ENCODE measurements around the gene ZBTB21.

The ZBTB21 gene

DNA sequence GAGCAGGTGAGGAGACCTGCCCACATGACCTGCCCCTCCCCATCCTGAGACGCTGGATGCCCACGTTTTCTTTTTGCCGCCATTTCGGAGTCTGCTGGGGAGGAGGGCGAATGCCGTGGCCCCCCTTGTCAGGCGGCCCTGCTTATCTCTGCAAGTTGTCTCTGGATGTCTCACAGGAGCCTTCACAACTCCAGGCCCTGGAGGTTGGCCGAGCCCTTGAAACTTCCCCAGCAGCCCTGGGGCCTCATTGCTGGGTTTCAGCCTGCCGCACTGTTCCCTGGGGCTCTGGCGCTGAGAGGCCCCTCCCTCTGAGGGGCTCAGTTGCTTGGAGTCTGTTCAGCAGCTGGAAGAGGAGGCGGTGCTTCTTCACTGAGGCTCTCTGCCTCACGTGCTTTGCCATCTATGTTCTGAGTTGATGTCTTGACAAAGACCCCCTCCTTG, 29.8 kb upstream of the ZBTB21 start:
- DNase-seq = no peak

DNA sequence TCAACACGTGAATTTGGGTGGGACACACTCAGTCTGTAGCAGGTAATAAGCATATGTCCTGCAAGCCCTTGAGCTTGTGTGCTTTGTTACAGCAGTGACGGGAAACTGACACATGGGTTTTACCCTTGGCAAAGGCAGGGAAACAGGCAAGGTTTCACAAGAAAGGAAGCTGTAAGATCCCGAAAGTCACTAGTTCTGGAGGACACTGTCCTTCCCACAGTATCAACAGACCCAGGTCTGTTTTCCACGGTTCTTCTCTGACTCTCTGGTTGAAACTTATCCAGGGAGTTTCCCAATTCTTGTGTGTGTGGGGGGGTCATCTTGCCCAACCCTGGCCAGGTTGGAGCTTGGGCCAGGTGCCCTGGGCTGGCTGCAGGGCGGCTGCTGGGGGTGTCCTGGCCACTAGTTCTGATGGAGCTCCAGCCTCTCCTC, 29.3 kb upstream of the ZBTB21 start:
- DNase-seq = peak in 1 of 14 donors; percentile 41

DNA sequence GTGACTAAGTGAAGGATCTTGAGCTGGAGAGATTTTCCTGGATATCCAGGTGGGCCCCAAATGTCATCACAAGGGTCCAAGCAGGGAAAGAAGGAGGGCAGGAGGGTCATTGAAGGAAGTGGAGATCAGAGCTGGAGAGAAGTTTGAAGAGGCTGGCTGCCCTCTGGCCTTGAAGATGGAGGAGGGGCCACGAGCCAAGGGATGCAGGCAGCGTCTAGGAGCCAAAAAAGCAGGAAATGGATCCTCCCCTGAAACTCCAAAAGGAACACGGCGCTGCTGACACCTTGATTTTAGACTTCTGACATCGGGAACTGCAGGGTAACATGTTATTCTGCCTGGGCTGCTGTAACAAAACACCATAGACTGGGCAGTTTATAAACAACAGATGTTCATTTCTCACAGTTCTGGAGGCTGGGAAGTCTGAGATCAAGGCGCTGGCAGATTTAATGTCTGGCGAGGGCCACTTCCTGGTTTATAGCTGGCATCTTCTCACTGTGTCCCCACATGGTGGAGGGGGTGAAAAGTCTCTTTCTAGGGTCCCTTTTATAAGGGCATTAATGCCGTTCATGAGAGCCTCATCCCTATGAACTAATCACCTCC, 28.8 kb upstream of the ZBTB21 start:
- DNase-seq = no peak

DNA sequence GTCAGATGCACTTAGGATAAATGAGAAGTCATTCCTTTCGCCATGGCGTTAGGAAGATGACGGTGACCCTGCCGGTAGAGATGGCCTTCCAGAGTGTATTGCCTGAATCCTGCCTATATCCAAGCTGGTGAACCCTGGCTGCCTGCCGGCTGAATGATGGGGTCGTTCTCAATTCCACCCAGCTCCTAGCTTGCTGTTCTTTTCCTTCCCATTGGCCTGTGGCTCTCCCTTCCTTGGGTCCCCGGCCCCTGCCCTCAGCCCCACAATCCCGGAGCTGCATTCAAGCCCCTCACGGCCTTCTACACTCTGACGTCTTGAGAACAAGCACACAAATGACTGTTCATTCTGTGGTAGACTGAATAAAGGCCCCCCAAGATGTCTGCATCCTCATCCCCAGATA, 28.2 kb upstream of the ZBTB21 start:
- no peak for DNase-seq

DNA sequence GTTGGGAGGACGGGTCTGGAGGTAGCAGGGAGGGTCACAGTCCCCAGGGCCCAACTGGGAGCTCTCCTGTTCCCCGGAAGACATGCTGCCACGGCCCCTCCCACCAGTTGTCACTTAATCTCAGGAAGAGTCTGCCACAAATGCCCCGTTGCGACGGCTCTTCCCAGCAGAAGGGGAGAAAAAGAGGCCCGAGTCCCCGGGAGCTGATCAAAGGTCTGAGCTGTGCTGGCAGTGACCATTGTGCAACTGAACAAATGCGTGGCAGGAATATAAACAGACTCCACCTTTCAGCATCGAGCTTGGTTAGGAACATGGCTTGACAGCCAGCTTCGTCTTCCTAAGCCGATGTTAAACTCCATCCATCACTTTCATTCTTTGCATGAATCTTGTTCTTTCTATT, 27.8 kb upstream of the ZBTB21 start:
- peak in 1 of 14 donors; percentile 15 for DNase-seq

DNA sequence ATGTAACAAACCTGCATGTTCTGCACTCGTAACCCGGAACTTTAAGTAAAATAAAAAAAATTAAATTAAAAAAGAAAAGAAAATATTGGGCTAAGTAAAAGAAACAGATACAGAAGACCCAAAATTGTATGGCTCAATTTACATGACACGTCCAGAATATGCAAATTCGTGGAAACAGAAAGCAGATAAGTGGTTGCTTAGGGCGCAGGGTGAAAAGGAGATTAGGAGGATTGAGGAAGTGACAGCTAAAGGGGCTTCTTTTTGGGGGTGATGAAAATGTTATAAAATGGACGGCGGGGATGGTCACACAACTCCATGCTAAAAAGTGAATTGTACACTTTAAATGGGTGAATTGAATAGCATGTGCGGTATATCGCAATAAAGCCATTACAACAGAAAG, 27.4 kb upstream of the ZBTB21 start:
- no peak for DNase-seq

DNA sequence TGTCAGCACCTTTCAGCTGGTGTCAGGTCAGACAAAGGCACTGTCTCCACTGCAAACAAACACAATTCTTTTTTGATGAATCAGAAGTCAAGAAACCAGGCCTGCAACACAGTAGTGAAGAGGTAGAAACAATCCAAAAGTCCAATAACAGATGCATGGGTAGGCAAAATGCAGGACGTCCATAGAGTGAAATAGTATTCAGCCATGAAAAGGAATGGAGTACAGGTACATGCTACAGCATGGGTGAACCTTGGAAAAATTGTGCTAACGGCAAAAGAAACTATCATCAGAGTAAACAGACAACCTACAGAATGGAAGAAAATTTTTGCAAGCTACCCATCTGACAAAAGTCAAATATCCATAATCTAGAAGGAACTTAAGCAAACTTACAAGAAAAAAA, 26.2 kb upstream of the ZBTB21 start:
- DNase-seq = no peak

DNA sequence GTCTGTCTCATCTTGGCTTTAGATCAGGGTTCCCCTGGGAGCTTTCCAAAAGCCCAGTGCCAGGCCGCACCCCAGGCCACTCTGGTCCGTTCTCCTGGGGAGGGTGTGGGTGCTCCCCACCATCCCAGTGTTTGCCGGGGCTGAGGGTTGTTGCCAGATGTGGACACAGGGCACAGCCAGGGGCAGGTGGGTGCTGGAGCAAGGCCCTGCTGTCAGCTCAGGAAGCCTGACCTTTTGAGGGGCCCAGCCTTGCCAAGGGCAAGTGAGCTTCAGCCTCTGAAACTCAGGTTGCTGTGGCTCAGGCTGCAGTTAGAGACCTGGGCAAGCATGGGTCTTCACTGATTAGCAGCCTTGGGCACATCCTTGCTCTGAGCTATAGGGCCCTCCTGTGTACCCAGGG, 22.8 kb upstream of the ZBTB21 start:
- DNase-seq = no peak

DNA sequence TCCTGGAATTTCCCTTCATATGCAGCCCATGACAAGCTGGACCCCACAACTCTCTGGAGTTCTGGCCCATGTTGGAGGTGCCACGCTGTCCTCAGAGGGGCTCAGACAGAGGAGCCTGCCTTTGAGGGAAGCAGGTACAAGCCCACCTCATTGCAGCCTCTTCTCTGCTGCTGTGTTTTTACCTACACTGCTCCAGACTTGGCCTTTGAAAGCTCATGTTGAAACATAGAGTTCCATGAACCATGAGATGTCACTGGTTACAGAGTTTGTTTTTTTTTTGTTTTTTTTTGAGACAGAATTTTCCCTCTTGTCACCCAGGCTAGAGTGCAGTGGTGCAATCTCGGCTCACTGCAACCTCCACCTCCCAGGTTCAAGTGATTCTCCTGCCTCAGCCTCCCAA, 22.1 kb upstream of the ZBTB21 start:
- DNase-seq = no peak

DNA sequence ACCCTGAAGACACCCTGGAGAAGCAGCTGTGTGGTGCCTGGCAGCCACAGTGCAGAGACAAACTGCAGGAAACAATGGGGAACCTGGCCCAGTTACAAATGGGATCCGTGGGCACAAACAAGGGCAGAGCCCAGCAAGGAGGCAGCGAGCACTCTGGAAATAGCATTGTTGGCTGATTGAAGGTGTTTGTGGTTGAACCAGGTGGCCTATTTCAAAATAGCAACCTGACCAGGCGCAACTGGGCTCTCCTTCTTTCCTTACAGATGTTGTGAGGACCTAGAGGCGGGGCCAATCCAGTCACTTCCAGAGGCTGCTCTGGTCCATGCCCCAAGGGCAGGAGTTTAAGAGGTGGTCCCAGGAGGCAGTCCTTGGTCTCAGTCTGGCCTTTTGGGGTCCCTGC, 21.7 kb upstream of the ZBTB21 start:
- no peak for DNase-seq

DNA sequence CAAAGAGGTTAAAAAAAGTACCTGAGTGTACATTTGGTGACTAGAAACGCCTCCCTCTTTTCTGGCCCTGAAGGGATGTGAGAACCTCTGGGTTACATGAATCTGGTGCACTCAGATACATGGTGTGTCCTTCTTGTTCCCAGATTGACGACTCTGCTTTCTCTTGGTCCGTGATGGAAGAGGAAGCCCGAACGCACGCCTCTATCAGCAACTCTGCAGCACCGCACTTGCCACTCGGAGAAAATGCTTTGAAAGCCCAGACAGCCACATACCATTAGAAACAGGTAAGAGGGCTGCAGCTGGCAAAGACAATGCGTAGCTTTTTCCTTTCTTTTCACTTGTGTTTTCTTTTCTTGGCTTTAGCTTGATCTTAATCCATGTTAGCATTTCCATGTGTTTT, 21.1 kb upstream of the ZBTB21 start:
- DNase-seq = no peak

DNA sequence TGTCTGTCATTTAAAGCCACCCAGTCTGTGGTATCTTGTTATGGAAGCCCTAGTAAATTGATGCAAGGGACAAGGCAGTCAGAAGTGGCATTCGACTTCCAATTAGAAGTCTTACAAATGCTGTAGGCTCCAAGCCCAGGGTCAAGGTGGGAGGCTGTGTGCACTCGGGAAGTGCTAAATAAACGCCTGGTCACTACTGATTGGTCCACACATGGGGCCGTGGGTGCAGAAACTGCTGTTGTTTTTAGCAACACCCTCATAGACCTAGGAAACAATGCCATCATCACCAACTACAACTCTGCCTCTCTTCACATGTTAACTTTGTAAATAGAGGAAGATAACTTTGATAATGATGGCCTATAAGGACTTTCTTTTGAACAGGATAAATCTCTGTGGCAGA, 20.2 kb upstream of the ZBTB21 start:
- no peak for DNase-seq

DNA sequence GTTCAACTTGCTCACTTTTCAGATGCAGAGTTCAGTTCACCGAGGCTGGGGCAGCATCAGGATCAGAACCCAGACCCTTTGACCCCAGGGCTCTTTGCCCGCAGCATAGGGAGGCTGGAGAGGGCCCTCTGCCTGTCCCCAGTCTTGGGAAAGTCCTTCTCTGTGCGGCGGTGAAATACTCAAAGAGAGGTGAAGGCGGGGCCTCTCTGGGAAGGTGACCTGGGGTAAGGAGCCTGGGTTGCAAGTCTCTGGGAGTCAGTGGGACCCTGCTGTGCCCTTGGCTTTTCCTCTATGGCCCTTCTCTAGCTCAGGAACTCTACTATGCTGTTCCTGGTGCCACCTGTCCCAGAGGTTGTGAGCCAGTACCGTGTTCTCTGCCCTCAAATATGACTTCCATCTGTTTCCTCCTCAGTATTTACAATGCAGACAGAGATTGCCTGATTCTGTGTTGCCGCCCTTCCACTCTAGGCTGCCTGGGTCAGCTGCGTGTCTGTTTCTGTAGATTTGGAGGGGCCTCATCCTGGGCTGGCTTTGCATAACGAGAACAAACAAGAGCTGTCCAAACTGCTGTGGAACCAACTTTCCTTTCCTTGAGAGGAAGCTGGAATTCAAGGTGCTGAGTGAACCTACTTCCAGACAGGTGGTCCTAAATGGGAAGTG, 18.7 kb upstream of the ZBTB21 start:
- no peak for DNase-seq

DNA sequence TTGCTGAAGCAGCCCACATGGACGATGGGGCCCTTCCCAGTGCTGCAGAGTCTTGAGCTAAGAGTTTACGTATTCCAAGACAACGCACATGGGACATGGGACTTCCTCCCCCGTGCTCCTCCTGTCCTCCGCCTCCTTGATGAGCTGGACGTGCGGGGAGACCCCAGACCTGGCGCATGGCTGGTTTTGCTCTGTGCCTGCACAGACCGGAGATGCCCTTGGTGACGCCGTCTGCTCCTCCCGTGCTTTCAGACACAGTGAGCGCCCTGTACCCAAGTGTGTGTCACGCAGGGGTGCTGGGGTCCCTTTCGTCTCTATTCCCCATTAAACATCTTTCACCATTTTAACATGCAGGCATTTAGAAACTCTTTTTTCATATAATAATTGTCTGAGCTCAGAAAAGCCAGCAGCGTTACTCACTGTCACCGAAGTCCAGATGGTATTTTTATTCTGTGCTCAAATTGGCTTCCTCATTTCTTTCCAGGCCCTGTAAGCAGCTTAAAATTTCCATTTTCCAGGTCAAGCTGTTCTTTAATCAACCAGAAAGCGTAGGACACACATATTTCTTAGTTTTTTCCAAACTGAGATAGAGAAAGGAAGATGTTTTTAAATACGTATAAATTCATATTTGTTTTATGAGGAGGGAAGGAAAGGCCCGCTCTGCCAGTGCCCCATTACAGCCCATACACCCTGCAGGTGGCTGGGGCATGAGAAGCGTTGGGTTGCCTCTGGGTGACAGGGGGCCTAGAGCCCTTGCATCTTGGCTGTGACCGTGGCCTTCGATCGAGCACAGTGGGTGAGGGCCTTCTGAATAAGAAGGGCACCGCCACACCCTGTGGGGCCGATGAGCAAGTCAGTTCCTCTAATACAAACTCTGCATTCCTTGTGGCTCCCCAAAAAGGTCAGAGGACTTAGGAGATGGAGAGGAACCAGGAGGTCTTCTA, 17.9 kb upstream of the ZBTB21 start:
- DNase-seq = peak in 1 of 14 donors; percentile 23

DNA sequence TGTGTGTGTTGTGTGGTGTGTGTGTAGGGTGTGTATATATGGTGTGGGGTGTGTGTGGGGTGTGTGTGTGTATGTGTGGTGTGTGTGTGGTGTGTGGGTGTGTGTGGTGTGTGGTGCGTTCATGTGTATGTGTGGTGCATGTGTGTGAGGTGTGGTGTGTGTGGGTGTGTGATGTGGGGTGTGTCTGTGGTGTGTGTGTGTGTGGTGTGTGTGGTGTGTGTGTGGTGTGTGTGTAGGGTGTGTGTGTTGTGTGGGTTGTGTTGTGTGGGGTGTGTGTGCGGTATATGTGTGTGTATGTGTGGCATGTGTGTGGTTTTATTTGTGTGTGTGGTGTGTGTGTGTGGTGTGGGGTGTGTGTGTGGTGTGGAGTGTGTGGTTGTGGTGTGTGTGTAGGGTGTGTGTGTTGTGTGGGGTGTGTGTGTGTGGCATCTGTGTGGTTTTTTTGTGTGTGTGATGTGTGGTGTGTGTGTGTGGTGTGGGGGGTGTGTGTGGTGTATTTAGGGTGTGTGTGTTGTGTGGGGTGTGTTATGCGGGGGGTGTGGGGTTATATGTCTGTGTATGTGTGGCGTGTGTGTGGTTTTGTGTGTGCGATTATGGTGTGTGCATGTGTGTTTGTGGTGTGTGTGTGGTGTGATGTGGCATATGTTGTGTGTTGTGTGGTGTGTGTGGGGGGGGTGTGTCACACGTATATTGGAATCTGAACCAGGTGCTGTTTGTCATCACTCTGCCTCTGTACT, 17.1 kb upstream of the ZBTB21 start:
- no peak for DNase-seq

DNA sequence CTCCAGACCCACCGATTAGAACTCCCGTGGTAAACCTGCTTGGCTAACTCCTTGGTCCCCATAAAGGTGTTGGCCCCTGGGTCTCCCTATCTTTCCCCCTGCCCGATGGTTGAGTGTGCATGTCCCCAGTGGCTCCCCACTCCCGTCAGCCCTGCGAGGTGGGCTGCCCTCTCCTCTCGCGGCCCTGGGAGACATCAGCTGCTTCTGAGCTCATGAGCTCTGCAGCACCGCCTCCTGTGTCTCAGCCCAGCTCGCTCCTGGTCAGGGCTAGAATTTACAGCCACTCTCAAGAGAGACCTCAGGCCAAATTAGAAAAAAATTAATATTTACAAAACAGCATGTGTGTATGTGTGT, 15.9 kb upstream of the ZBTB21 start:
- no peak for DNase-seq

DNA sequence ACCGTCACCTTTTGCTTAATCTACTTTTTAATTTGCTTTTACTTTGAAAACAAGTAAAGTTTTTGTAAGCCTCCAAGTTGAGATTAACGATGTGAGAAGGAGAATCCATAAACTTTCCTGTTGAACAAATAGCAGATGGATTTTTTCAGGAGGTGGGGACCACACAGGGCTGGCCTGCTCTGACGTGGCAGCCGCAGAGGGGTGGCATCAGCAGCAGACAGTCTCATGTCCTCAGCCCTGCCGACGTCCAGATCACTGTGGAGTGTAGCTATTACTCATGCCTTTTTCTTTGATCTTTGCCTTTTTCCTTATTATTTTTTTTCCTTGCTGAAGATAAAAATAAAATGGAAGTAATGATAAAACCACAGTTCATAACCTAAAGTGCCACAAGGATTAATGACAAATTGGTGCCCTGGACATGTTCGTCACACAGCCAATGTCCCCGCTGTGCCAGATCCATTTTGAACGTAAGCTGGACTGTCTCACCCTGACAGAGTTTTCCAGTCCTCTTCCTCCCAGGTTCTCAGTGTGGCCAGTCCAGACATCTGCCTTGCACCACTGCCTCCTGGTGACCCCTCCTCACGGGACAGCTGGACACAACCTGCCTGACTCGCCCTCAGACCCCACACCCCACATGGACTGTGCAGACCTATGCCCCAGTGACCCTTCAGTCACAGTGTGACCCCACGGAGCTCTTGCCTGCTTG, 15.4 kb upstream of the ZBTB21 start:
- no peak for DNase-seq

DNA sequence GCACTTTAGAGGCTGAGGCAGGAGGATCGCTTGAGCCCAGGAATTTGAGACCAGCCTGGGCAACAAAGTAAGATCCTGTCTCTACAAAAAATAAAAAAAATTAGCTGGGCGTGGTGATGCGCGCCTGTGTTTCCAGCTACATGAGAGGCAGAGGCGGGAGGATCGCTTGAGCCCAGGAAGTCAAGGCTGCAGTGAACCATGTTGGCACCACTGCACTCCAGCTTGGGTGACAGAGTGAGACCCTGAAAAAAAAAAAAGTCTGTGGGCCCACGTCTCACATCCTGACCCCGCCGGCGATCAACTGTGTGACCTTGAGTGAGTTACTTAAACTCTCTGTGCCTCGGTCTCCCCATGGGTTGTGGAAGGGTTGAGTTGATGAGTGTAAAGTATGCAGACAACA, 12.7 kb upstream of the ZBTB21 start:
- DNase-seq = no peak

DNA sequence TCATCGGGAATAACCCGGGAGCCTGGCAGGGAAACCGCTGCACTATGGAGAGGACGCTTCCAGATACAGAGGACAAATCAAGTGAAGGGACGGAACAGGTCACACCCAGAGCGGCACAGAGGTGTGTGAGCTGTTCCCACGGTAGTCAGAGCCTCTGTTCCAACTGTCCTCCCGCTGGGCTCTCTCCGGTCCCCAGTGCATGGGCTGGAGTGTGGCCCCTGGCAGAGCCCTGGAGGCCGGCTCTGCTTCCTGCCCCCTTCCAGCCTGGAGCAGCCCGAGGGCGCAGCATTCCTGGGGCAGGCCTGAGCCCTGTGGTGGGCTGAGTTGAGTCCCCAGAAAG, 11.9 kb upstream of the ZBTB21 start:
- no peak for DNase-seq

DNA sequence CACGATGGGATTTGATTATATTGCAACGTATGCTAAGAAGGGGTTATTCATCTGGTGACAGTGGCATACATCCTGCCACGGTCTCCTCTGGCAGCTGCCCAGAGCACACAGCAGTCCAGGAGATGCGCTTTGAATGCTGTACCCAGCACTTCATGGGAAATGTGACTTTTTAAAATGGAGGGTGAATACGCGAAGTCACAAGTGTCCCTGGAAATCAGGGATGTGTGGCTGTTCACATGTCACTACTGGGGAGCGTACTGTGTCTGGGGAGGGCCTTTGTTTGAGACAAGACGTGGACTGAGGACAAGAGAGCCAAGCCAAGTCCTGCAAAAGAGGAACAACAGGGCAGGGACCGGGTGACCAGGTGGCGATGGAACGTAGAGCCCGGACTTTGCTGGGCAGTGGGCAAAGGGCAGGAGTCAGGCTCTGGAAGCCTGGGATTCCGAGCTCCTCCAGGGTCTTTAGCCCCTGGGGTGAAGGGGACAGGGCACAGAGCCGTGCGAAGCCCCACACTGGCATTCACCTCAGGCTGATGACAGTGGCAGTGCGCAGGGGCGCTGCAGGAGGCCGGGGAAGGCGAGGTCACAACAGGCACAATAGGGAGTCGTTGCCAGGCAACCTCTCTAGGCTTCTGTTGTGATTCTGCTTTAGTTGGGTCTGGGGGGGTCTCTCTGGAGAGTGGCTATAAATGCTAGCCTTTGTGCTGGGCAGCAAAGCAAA, 11.4 kb upstream of the ZBTB21 start:
- peak in 5 of 14 donors; percentile 8 to 42 (median 26) for DNase-seq

DNA sequence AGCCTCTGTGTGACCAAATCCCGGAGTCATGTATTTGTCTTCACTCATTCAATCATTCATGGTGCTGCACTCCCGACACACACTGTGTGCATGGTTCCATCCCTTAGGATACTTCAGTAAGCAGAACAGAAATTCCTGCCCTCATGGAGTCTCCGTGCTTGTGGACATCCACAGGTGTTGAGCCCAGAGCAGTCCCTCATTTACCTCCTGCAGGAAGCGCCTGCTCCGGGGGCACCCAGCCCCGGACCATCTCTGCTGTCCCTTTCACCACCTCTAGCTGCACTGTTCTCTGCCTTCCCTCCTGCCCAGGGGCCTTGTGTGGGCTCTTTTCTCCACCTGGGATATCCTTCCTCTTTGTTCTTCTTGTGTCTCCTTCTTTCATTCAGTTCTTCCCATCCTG, 9.5 kb upstream of the ZBTB21 start:
- DNase-seq = no peak
